Fibroblast of mammary gland (primary cell): ENCODE measurements around the gene KLHL29.

ENCODE experiments used
- DNase-seq: peaks from one replicate; pipeline ENCODE4 v3.0.0-alpha.2; 2010; ENCODE audit warnings: low read depth
- H3K4me3 ChIP-seq: 2 replicates; pipeline ENCODE4 v1.5.1; 2011; ENCODE audit warnings: low read depth, mild to moderate bottlenecking, low read length, moderate library complexity; ENCODE audit not compliant: control insufficient read depth
- TF ChIP-seq, protein P1 (sequence below): conservative IDR thresholded peaks from 2 replicates; pipeline ENCODE4 v1.5.1; 2011; ENCODE audit warnings: low read depth, low read length, inconsistent platforms; ENCODE audit not compliant: control insufficient read depth, insufficient read depth

KLHL29 gene

DNA sequence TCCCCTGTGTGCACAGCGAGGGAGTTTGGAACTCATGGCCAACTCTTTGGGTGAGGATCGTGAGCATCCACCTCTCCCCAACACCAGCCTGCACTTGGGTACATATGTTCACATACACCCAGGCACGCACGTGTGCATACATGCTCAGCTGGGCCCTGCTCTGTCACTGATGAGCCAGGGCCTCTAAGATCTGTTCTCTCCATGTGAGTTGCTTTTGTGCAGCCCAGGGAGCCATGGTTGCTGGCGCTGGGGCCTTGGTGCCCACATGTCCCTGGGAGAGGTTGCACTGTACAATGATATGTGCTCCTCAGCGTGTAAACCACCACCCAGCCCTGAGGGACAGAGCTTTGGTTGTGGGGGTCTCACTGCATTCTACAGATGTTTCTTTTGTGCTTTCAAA is 44.1 kb downstream of the KLHL29 start:
- no peak overlapping the region for H3K4me3 ChIP-seq
- no peak for DNase-seq
- TF ChIP-seq, protein P1, sequence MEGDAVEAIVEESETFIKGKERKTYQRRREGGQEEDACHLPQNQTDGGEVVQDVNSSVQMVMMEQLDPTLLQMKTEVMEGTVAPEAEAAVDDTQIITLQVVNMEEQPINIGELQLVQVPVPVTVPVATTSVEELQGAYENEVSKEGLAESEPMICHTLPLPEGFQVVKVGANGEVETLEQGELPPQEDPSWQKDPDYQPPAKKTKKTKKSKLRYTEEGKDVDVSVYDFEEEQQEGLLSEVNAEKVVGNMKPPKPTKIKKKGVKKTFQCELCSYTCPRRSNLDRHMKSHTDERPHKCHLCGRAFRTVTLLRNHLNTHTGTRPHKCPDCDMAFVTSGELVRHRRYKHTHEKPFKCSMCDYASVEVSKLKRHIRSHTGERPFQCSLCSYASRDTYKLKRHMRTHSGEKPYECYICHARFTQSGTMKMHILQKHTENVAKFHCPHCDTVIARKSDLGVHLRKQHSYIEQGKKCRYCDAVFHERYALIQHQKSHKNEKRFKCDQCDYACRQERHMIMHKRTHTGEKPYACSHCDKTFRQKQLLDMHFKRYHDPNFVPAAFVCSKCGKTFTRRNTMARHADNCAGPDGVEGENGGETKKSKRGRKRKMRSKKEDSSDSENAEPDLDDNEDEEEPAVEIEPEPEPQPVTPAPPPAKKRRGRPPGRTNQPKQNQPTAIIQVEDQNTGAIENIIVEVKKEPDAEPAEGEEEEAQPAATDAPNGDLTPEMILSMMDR = no peak

DNA sequence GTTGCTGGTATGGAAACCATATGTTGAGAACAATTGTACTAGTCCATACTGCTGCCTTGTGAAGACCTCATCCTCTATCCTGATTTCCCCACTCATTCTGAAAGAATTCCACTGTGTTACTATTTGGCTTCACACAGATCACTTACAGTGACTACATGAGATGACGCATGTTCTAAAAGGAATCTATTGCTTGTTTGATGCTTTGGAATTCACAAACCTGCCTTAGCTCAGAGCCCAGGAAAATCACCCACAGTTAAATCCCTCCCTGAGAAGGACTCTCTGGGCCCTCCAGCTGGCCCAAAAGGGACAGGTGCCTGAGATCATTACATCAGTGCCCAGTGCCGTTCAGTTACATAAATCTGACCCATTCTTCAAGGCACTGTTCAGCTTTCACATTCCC is 45.3 kb downstream of the KLHL29 start:
- DNase-seq = peak; percentile 83

DNA sequence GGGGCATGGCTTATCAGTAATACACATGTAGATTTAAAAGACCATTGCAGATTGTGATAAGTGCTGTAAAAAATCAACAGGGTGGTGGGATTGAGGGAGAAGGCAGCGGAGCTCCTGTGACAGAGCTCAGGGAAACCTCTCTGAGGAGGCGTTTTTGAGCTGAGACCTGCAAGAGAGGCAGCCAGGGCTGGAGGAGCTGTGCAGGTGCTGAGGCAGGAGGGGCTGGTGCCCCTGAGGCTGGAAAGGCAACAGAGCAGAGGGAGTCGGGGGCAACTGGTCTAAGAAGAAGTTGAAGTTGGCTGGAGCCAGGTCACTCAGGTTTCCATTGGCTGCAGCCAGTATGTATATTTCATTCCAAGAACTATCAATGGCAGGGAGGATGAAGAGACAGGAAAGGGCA is 47.6 kb downstream of the KLHL29 start:
- no peak for DNase-seq
- TF ChIP-seq, protein P1 = no peak
- no peak overlapping the region for H3K4me3 ChIP-seq

More for the DNA sequence above, 45.3 kb downstream of the KLHL29 start:
- TF ChIP-seq, protein P1 = no peak
- no peak overlapping the region for H3K4me3 ChIP-seq

DNA sequence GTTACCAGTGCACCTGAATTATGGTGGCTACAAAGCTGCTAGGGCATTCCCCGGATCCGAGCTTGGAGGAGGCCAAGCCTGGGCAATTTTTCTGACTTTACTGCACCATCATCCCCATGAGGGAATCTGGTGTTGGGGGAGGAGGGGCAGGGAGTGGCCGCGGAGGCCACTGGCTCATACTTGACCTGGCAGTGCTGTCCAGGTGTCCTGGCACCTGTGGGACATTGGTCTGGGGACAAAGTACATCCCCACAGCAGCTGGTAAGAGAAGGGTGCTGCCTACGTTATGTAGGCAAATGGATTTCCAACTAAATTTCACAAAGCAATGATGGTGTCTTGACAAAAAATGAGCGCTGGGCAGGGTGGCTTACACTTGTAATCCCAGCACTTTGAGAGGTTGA is 48.3 kb downstream of the KLHL29 start:
- DNase-seq = no peak
- TF ChIP-seq, protein P1 = no peak
- no peak overlapping the region for H3K4me3 ChIP-seq

DNA sequence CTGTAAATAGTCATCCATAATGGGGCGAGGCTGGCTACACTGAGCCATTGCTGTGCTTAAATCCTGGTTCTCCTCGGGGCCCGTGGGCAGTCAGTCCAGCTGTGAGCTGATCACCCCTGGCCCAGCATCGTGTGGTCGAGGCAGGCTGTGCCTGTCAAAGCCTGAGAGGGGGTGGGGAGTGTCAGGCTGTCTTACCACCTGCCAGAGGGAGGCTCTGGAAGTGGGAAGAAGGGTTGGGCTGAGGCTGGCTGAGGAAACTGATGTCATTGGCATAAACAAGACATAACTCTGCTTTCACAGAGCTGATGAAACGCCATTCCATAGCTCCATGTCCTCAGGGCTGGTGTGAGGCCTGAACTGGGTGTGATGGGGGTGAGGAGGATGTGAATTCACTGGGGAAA is 49.7 kb downstream of the KLHL29 start:
- no peak for DNase-seq
- no peak overlapping the region for H3K4me3 ChIP-seq
- TF ChIP-seq, protein P1 = no peak

DNA sequence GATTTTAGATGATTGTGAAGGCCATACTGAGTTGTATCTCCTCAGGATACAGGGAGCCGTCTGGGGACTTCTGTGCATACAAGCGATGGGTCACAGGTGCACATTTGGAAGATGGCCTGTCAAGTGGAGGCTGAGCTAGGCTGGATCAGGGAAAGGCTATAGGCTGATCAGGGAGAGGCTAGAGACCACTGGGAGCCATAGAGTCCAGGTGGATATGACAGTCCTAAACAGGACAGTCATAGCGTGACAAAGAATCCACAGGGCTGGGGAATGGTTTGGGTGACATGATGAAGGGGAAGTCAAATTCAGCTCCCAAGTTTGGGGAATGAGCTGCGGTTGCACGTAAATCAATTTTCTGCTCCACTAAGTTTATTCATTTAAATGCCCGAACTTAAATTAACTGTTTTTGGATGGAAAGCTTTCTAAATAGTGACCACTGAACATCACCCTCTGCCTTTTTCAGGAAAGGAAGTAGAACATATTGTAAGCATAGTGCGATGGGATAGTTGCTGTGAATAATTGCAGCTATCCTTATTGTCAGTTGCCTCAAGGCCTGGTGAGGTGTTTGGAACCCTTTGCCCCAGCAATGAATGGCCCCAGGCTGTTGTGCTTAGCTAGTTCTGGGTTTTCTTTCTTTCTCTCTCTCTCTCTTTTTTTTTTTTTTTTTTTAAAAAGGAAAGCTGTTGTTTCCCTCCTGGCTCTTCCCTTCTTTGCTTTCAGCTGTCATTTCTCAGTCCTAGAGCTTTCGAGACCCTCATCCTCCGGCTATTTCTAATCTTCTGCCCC is 50.5 kb downstream of the KLHL29 start:
- H3K4me3 ChIP-seq = no peak overlapping the region
- TF ChIP-seq, protein P1 = no peak
- no peak for DNase-seq
